Right atrium auricular region (tissue), 2 donors: ENCODE results near the gene GOSR2. TPM values are rescaled to one million over a fixed set of nuclear protein-coding genes. Genes with fewer than 3 reads are reported as not detected.

Experiments used
- DNase-seq: peaks from one replicate; pipeline ENCODE4 v3.0.0-alpha.2; 2019; ENCODE audit warnings: low spot score
- H3K27ac ChIP-seq, 2 donors: fragments of 200-600 bp; sonication (generic); 1 replicate in 1 of 2; 2 replicates in 1 of 2; pipeline ENCODE4 v1.5.1; 2016 to 2019
- H3K27me3 ChIP-seq, 2 donors: fragments of 200-600 bp; sonication (generic); one replicate each; pipeline versions ENCODE4 v1.5.1 to v1.6.0; 2017 to 2019
- H3K36me3 ChIP-seq: fragments of 200-600 bp; sonication (generic); one replicate; pipeline ENCODE4 v1.5.1; 2016
- H3K4me1 ChIP-seq, 2 donors: fragments of 200-600 bp; sonication (generic); one replicate each; pipeline versions ENCODE4 v1.5.1 to v1.6.0; 2017 to 2019
- H3K4me3 ChIP-seq, 2 donors: fragments of 200-600 bp; sonication (generic); 1 replicate in 1 of 2; 2 replicates in 1 of 2; pipeline ENCODE4 v1.5.1; 2017 to 2019; ENCODE audit warnings: mild to moderate bottlenecking in 1 of 2, moderate library complexity in 1 of 2
- H3K9me3 ChIP-seq, 2 donors: fragments of 200-600 bp; sonication (generic); one replicate each; pipeline ENCODE4 v1.5.1; 2019
- total RNA-seq, 2 donors: library from RNA; depleted of rRNA; stranded (reverse); fragments of >200 nt; gene quantifications; one replicate each; pipeline ENCODE4 v1.1.0, GENCODE V29; 2016
- TF ChIP-seq, protein P1 (sequence below), 2 donors: fragments of 200-600 bp; sonication (generic); IDR thresholded peaks; one replicate each; pipeline ENCODE4 v1.5.1; 2019; ENCODE audit warnings: antibody characterized with exemption in 2 of 2

Gene GOSR2
- total RNA-seq, 2 donors from 2014 or later, result 35.9 to 38.6 TPM

DNA sequence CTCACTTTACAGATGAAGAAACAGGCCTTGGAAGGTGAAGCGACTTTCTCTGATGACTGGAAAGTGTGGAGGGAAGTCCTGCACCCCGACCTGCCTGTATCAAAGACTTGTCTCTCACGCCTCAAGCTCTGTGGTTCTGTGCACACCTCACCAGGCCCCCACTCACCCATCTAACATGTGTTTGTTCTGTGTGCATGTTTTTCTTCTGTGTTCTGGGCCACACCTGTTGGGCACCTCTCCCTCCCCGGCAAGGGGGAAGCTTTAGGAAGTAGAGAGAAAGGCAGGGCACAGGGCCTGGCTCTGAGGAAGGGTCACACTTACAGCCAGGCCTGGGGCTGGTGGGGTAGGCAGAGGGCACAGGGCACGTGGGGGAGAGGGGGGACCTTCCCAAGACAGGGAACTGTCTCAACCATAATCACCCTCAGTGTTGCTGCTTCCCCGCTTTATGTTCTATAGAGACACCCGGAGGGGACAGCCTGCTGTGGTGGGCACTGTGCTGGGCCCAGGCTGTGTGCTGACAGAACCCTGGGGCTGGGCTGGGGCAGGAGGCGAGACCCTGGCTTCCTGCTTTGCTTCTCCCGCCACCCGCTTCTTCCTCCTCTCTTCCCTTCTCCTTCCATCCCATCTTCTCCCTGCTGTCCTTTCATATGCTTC lies 48.8 kb downstream of the GOSR2 start:
- Histone ChIP-seq H3K27me3 (no peaks in the 10 kb centered on the region), H3K4me3 (no peak overlapping the region), H3K9me3 (no peaks in the 10 kb centered on the region), H3K4me1 (no peaks in the 10 kb centered on the region), H3K27ac (no peak overlapping the region), H3K36me3 (no peaks in the 10 kb centered on the region)
- DNase-seq, result no peak
- TF ChIP-seq, protein P1, sequence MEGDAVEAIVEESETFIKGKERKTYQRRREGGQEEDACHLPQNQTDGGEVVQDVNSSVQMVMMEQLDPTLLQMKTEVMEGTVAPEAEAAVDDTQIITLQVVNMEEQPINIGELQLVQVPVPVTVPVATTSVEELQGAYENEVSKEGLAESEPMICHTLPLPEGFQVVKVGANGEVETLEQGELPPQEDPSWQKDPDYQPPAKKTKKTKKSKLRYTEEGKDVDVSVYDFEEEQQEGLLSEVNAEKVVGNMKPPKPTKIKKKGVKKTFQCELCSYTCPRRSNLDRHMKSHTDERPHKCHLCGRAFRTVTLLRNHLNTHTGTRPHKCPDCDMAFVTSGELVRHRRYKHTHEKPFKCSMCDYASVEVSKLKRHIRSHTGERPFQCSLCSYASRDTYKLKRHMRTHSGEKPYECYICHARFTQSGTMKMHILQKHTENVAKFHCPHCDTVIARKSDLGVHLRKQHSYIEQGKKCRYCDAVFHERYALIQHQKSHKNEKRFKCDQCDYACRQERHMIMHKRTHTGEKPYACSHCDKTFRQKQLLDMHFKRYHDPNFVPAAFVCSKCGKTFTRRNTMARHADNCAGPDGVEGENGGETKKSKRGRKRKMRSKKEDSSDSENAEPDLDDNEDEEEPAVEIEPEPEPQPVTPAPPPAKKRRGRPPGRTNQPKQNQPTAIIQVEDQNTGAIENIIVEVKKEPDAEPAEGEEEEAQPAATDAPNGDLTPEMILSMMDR (IDR thresholded peaks at IDR 0.05), result no peak

DNA sequence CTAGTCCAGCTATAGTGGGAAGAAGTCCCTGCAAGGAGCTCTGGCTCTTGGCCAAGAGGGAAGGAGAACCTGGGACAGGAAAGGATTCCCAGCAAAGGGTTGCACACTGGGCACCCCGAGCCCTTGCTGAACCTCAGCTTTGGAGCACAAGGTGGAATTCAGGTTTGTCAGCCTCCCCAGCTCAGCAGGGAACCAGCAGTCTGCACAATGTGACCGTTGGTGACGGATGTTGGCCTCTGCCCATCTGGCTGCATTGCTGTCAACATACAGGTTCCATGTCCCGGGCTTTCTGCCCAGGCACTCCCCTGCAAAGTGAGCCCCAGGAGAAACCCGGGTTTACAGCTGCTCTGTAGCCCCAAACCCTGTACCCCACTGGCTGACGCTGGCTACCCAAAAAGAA lies 49.4 kb downstream of the GOSR2 start:
- no peak for DNase-seq
- TF ChIP-seq, protein P1 (IDR thresholded peaks at IDR 0.05), result no peak
- Histone ChIP-seq H3K9me3 (no peaks in the 10 kb centered on the region), H3K4me1 (no peaks in the 10 kb centered on the region), H3K36me3 (no peaks in the 10 kb centered on the region), H3K27ac (no peak overlapping the region), H3K27me3 (no peaks in the 10 kb centered on the region), H3K4me3 (no peak overlapping the region)

DNA sequence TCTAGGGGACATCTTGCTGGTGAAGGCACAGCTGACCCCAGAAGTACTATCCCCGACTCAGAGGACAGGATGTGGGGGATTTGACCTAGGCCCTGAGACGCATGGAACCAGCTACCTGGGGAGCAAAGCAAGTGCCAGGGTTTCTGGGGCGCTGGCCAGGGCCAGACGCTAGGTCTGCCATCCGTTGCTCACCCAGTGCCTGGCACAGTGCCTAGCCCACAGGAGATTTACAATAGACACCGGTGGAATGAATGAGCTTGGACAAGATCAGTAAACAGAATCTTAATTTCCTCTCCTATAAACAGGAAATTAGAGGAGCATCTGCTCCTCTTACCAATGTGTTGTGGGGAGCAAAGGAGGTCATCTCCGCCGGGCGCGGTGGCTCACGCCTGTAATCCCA lies 51.1 kb downstream of the GOSR2 start:
- TF ChIP-seq, protein P1 (IDR thresholded peaks at IDR 0.05), result no peak
- Histone ChIP-seq H3K27me3 (peaks cover 0 to 9% of the 10 kb centered on the region in 2 donors), H3K27ac (no peak overlapping the region), H3K4me1 (peaks cover 0 to 15% of the 10 kb centered on the region in 2 donors), H3K4me3 (no peak overlapping the region), H3K36me3 (no peaks in the 10 kb centered on the region), H3K9me3 (no peaks in the 10 kb centered on the region)
- no peak for DNase-seq

DNA sequence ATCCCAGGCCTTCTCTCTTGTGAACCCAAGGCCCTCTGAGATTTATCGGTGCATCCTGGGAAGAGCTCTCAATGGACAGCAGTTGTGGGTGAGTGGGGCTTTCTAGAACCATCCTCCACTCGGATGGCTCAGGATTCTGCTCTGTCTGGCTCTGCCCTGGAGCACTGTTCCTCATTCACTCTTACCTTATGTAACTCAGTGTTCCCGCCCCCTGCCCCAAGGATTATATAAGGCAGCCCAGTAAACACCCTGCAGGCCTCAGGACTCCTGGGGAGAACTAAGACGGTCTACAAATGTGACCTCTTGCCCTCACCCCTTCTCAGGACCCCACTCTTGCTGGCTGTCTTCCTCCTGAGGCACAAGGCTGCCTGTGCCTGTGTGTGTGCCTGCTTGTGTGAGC lies 52.3 kb downstream of the GOSR2 start:
- DNase-seq, result no peak
- TF ChIP-seq, protein P1 (IDR thresholded peaks at IDR 0.05), result no peak
- Histone ChIP-seq H3K4me1 (peaks cover 0 to 22% of the 10 kb centered on the region in 2 donors), H3K27ac (no peak overlapping the region), H3K36me3 (no peaks in the 10 kb centered on the region), H3K9me3 (no peaks in the 10 kb centered on the region), H3K4me3 (no peak overlapping the region), H3K27me3 (peaks cover 0 to 9% of the 10 kb centered on the region in 2 donors)

DNA sequence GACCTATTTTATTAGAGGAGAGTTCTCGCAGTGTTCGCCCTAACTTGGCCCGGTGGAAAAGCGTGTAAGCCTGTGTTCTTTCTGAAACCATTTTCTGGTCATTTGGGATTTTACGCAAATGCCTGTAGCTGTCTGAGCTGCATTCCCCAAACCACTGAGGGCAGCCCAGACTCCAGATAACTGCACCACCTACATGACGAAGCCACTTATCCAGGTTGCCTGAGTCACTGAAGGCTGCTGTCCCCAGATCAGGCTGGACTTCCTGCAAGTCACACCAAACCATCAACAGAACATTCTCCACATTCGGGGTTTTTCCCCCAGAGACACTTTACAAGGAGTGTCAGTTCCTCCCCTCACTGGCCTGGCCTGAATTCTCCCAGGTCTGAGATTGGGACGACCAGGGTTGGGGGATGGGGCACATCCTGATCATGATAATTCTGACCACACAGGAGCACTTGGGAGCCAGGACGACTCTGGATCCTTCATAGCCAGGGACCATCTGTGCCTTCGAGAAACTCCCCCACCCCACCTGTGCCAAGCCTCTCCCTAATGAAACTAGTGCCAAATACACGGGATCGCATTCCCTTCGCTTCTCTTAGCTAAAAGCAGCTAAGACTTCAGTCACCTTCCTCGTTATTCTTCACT lies 53.8 kb downstream of the GOSR2 start:
- DNase-seq, result no peak
- peaks cover 0 to 22% of the 10 kb centered on the region in 2 donors for H3K4me1 ChIP-seq
- H3K9me3 ChIP-seq, result no peaks in the 10 kb centered on the region
- TF ChIP-seq, protein P1 (IDR thresholded peaks at IDR 0.05), result no peak
- H3K36me3 ChIP-seq, result no peaks in the 10 kb centered on the region
- no peak overlapping the region for H3K27ac ChIP-seq
- H3K4me3 ChIP-seq, result no peak overlapping the region
- peaks cover 0 to 9% of the 10 kb centered on the region in 2 donors for H3K27me3 ChIP-seq
